WERI-Rb-1 (cell line): ENCODE data around the gene MYO9A.

ENCODE experiments used
- DNase-seq: peaks from one replicate; pipeline ENCODE4 v3.0.0-alpha.2; 2020
- H3K27ac ChIP-seq: fragments of 250-450 bp; sonication (Bioruptor Pico); 2 replicates; pipeline ENCODE4 v1.5.1; 2020; ENCODE audit warnings: mild to moderate bottlenecking, moderate library complexity
- H3K27me3 ChIP-seq: fragments of 250-450 bp; sonication (Bioruptor Pico); 2 replicates; pipeline ENCODE4 v1.5.1; 2021; ENCODE audit warnings: mild to moderate bottlenecking, low read depth, moderate library complexity; ENCODE audit not compliant: insufficient read depth, severe bottlenecking
- H3K36me3 ChIP-seq: fragments of 250-450 bp; sonication (Bioruptor Pico); 2 replicates; pipeline ENCODE4 v1.5.1; 2020; ENCODE audit warnings: mild to moderate bottlenecking, moderate library complexity
- H3K4me3 ChIP-seq: 2 replicates; pipeline ENCODE4 v1.5.1; 2011; ENCODE audit warnings: low read depth, mild to moderate bottlenecking, control low read depth, low read length
- H3K9me3 ChIP-seq: fragments of 250-450 bp; sonication (Bioruptor Pico); 2 replicates; pipeline ENCODE4 v1.5.1; 2021; ENCODE audit warnings: mild to moderate bottlenecking, moderate library complexity; ENCODE audit not compliant: severe bottlenecking
- CTCF ChIP-seq: IDR thresholded peaks from 2 replicates; pipeline ENCODE4 v1.5.1; 2011; ENCODE audit warnings: low read depth, mild to moderate bottlenecking, control low read depth, inconsistent platforms, low read length

The MYO9A gene

GRCh38 chr15:71920573-71920972 lies 197.4 kb downstream of the MYO9A start:
- no peak for DNase-seq
- H3K27me3 ChIP-seq, result no peaks in the 10 kb centered on the region
- H3K9me3 ChIP-seq, result no peaks in the 10 kb centered on the region
- no peak overlapping the region for H3K4me3 ChIP-seq
- no peak overlapping the region for H3K27ac ChIP-seq
- no peaks in the 10 kb centered on the region for H3K36me3 ChIP-seq
- TF ChIP-seq CTCF, result no peak

GRCh38 chr15:71916834-71917233 lies 201.1 kb downstream of the MYO9A start:
- Histone ChIP-seq H3K9me3 (peaks cover 3% of the 10 kb centered on the region), H3K27me3 (no peaks in the 10 kb centered on the region), H3K27ac (no peak overlapping the region), H3K36me3 (no peaks in the 10 kb centered on the region), H3K4me3 (no peak overlapping the region)
- DNase-seq, result no peak
- TF ChIP-seq CTCF, result no peak

GRCh38 chr15:71914092-71914491 lies 203.9 kb downstream of the MYO9A start:
- TF ChIP-seq CTCF, result no peak
- Histone ChIP-seq H3K27ac (no peak overlapping the region), H3K9me3 (peaks cover 3% of the 10 kb centered on the region), H3K4me3 (no peak overlapping the region), H3K36me3 (no peaks in the 10 kb centered on the region), H3K27me3 (no peaks in the 10 kb centered on the region)
- DNase-seq, result no peak

- no peak for DNase-seq
- no peak for TF ChIP-seq CTCF
Observed at GRCh38 chr15:71899674-71900073, 218.3 kb downstream of the MYO9A start.

GRCh38 chr15:71893691-71894090 lies 224.3 kb downstream of the MYO9A start:
- H3K9me3 ChIP-seq, result no peaks in the 10 kb centered on the region
- H3K27ac ChIP-seq, result no peak overlapping the region
- no peak for TF ChIP-seq CTCF
- H3K27me3 ChIP-seq, result no peaks in the 10 kb centered on the region
- H3K4me3 ChIP-seq, result no peak overlapping the region
- H3K36me3 ChIP-seq, result peaks cover 8% of the 10 kb centered on the region; the same call in 1 of the 2 replicates
- no peak for DNase-seq

More at GRCh38 chr15:71899674-71900073, 218.3 kb downstream of the MYO9A start:
- H3K36me3 ChIP-seq, result peaks cover 9% of the 10 kb centered on the region; the same call in 1 of the 2 replicates
- no peaks in the 10 kb centered on the region for H3K27me3 ChIP-seq
- no peak overlapping the region for H3K4me3 ChIP-seq
- no peak overlapping the region for H3K27ac ChIP-seq
- H3K9me3 ChIP-seq, result no peaks in the 10 kb centered on the region

GRCh38 chr15:71892335-71892734 lies 225.6 kb downstream of the MYO9A start:
- no peak for TF ChIP-seq CTCF
- no peaks in the 10 kb centered on the region for H3K9me3 ChIP-seq
- no peak for DNase-seq

More at GRCh38 chr15:71892335-71892734, 225.6 kb downstream of the MYO9A start:
- no peak overlapping the region for H3K4me3 ChIP-seq
- H3K27ac ChIP-seq, result no peak overlapping the region
- H3K36me3 ChIP-seq, result peaks cover 3% of the 10 kb centered on the region; the same call in 1 of the 2 replicates
- no peaks in the 10 kb centered on the region for H3K27me3 ChIP-seq
